Measurements from ENCODE around the gene ACVR1B.

ACVR1B gene

DNA sequence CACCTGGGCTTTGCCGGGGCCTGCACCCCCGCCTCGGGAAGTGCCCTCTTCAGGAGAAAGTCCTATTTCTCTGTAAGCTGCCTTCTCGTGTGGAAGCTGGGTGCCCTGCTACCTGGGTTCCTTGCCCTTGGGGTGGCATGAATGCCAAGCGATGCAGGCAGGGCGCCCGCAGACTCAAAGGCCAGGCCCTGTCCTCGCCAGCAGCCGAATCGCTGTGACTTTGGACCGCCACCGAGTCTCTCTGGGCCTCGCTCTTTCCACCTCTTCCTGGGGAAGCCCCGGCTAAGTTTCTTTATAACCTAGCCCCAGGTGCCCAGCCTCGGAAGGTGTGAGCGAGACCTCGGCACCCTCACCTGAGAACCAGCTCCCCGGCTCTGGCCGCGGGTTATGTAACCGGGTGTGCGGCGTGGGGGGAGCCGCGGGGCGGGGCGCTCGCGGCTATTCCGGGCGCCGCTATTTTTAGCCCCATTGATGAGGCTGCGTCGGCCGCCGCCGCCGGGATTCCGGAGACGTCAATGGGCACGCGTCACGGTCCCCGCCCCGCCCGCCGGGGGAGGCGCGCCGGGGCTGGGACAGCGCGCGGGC, 85.2 kb downstream of the ACVR1B start:
- in situ Hi-C loops (cut with MboI; ENCODE audit: low pct_unique_long_range_greater_than_20kb, low sequenced_read_pairs, unreplicated experiment): loop anchor here (10.0 kb wide), 1 partner anchor 48 kb away; no protein-coding TSS in a partner anchor
- DNase-seq (ENCODE audit: low spot score): peak; percentile 83
- TF ChIP-seq, protein P1, sequence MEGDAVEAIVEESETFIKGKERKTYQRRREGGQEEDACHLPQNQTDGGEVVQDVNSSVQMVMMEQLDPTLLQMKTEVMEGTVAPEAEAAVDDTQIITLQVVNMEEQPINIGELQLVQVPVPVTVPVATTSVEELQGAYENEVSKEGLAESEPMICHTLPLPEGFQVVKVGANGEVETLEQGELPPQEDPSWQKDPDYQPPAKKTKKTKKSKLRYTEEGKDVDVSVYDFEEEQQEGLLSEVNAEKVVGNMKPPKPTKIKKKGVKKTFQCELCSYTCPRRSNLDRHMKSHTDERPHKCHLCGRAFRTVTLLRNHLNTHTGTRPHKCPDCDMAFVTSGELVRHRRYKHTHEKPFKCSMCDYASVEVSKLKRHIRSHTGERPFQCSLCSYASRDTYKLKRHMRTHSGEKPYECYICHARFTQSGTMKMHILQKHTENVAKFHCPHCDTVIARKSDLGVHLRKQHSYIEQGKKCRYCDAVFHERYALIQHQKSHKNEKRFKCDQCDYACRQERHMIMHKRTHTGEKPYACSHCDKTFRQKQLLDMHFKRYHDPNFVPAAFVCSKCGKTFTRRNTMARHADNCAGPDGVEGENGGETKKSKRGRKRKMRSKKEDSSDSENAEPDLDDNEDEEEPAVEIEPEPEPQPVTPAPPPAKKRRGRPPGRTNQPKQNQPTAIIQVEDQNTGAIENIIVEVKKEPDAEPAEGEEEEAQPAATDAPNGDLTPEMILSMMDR (IDR thresholded peaks at IDR 0.05; ENCODE audit: extremely low read depth, insufficient read depth, missing control alignments): no peak

DNA sequence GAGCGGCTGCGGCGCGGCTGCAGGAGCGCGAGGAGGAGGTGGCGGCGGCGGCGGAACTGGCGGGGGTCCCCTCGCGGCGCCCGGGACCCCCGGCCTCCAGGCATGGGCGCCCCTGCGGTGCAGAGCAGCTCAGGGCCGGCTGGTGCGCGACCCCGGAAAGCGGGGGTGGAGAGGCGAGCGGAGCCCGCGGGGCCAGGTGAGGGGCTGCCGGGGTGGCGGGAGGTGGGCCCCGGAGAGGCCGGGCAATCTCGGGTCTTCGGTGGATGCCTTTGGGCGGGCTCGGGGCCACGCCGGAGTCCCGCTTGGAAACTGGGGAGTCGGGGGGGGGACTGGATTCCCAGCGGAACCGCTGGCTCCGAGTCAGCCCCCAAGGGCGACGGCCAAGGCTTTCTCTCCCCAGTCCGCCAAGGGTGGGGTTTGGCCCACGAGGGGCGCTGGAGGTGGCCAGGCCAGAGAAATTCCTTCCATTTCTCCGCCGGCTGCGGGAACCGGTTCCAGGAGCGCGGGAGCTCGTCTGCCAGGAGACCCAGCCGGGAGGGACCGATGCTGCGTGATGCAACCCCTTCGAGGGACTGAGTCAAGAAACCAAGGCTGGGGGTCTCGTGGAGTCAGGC, 85.9 kb downstream of the ACVR1B start:
- in situ Hi-C loops (cut with MboI; ENCODE audit: low pct_unique_long_range_greater_than_20kb, low sequenced_read_pairs, unreplicated experiment): loop anchor here (10.0 kb wide), 1 partner anchor 47 kb away; no protein-coding TSS in a partner anchor
- no peak for DNase-seq (ENCODE audit: low spot score)
- TF ChIP-seq, protein P1 (IDR thresholded peaks at IDR 0.05; ENCODE audit: extremely low read depth, insufficient read depth, missing control alignments): no peak

DNA sequence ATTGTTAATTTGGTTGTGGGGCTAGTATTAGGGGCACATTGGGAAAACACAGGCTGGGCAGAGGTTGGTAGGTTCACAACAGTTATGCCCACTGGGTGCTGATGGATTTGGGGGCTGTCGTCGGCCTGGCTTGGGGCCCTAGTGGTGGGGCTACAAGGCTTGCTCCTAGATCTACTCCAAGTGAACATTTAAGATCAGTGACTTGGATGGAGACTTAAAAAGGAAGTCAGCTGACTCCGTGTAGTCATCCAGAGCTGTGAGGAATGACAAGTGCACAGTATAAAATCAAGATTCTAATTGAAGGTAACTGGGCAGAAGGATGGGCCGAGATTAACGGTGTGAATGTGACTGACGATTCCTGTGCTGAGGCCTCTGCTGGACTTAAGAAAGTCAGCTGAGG, 86.9 kb downstream of the ACVR1B start:
- DNase-seq (ENCODE audit: low spot score): no peak
- TF ChIP-seq, protein P1 (IDR thresholded peaks at IDR 0.05; ENCODE audit: extremely low read depth, insufficient read depth, missing control alignments): no peak
- in situ Hi-C loops (cut with MboI; ENCODE audit: low pct_unique_long_range_greater_than_20kb, low sequenced_read_pairs, unreplicated experiment): loop anchor here (10.0 kb wide), 1 partner anchor 46 kb away; no protein-coding TSS in a partner anchor

DNA sequence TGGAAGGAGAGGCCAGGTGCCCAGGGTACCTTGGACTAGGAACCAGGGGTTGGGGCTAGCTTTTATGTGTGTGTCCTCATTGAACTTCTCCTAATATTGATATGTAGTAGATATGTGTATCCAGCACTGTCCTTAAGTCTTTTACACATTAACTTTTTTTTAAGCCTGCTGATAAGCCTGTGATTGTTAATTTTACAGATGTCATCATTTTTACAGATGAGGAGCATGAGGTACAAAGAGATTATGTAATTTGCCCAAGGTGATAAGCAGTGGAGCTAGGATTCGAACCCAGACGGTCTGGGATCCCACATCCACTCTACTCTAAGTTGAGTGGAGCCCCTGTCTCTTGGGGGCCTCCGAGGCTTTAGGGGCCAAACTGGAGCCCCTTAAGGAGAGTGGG, 89.5 kb downstream of the ACVR1B start:
- in situ Hi-C loops (cut with MboI; ENCODE audit: low pct_unique_long_range_greater_than_20kb, low sequenced_read_pairs, unreplicated experiment): no loop called here
- TF ChIP-seq, protein P1 (IDR thresholded peaks at IDR 0.05; ENCODE audit: extremely low read depth, insufficient read depth, missing control alignments): no peak
- no peak for DNase-seq (ENCODE audit: low spot score)

DNA sequence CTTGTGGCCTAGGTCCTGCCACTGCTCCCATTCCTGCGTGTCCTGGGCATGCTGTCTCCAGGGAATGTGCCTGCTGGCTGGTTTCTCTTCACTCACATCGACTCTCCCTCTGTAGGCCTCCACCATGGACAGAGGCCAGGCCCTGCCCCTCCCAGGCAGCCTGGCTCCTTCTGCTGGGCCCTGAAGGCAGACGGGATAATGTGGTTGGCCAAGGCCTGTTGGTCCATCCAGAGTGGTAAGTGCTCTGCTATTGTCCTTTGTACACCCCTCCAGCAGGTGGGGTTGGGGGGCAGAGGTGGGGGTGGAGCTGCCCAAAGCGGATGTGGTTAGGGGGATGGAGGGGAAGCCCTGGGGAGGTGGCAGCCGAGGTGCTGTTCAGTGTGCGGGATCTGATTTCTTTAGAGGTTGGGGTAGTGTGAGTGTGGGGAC, 90.2 kb downstream of the ACVR1B start:
- in situ Hi-C loops (cut with MboI; ENCODE audit: low pct_unique_long_range_greater_than_20kb, low sequenced_read_pairs, unreplicated experiment): no loop called here
- DNase-seq (ENCODE audit: low spot score): peak; percentile 75
- TF ChIP-seq, protein P1 (IDR thresholded peaks at IDR 0.05; ENCODE audit: extremely low read depth, insufficient read depth, missing control alignments): peak; percentile 26

DNA sequence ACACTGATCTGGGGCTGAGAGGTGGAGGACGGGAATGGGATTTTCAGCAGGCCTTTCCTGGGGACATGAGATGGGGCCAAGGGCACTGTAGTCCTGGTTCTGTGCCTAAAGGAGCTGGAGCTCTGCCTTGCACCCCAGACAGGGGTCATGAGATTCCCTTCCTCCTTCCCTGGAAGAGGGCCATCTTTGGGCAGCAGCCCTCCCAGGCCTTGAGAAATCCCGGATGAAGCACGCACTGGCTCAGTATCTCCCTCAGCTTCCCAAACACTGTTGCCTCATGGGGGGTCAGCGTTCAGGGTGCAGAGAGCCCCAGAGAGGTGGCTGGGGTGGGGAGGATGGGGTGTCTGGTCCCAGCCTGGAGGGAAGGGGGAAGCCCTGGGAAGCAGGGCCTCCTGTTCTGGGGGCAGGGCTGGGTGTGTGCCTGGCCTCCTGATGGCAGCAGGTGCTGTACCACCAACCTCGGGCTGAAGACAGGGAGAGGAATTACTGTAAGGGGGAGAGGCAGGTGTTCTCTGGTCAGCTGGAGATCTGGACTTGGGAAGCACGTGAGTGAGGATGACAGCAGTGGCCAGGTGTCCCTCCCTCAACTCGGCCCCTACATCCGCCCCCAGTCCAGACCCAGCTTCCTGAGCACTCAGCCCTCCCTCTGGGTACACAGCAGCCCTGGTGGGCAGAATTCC, 91.3 kb downstream of the ACVR1B start:
- in situ Hi-C loops (cut with MboI; ENCODE audit: low pct_unique_long_range_greater_than_20kb, low sequenced_read_pairs, unreplicated experiment): no loop called here
- no peak for DNase-seq (ENCODE audit: low spot score)
- TF ChIP-seq, protein P1 (IDR thresholded peaks at IDR 0.05; ENCODE audit: extremely low read depth, insufficient read depth, missing control alignments): no peak

All from GM13977 (cell line).